Stimulated activated CD4-positive, alpha-beta T cell treated with anti-CD3 and anti-CD28 coated beads, Interleukin-1b, Interleukin-23, amount 100 ng/mL, for 1 hour (primary cell): ENCODE results near the gene CDK18.

Experiments used
- DNase-seq, 2 donors: peaks; one replicate each; pipeline ENCODE4 v3.0.0-alpha.2; 2020; ENCODE audit warnings: low read depth in 2 of 2

Gene CDK18

DNA sequence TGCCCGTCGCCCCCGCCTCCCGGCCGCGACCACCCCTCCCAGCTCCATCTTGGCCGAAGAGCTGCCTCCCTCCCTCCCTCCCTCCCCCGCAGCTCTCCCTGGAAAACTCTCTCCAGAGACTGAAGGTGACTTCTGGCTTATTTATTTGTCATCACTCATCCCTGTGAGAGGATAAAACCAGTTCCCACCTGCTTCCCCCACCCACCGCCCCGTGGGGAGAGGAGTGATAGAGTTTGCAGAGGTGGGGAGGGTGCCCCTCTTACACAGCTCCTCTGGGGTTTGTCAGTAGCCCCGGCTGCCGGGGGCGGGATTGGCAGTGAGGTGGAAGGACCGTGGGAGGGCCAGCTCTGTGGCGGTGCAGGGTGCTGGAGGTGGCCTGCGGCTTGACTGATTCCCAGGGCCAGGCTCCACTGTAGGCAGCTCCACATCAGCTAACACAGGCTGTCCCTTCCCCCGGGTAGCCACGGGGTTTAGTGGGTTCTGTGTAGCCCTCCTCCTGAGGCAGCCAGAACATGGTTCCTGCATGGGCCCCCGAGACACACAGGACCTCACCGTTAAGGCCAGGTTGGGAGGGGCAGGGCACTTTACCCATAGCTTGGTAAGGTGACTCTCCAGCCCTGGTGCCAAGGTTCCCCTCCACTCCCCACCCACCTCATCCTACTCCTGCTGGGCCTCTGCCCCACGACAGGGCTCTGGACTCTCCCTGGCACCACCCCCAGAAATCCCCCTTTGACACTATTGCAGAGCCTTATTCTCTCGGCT, 65.1 kb downstream of the CDK18 start:
- no peak for DNase-seq

DNA sequence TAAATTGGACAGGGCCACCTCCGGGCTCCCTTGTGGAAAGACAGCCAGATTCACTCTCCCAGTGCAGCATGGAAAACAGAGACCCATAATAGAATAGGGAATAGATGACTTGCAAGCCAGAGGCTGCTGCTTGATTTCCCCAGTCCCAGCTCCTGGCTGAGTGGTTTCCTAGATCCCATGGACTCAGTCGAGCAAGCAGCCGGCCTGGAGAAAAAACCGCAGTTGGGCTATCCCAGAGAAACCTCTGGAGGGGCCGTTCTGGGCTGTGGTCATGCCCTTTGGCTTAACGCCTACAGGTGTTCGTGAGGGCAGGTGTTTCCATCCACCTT, 65.7 kb downstream of the CDK18 start:
- no peak for DNase-seq

DNA sequence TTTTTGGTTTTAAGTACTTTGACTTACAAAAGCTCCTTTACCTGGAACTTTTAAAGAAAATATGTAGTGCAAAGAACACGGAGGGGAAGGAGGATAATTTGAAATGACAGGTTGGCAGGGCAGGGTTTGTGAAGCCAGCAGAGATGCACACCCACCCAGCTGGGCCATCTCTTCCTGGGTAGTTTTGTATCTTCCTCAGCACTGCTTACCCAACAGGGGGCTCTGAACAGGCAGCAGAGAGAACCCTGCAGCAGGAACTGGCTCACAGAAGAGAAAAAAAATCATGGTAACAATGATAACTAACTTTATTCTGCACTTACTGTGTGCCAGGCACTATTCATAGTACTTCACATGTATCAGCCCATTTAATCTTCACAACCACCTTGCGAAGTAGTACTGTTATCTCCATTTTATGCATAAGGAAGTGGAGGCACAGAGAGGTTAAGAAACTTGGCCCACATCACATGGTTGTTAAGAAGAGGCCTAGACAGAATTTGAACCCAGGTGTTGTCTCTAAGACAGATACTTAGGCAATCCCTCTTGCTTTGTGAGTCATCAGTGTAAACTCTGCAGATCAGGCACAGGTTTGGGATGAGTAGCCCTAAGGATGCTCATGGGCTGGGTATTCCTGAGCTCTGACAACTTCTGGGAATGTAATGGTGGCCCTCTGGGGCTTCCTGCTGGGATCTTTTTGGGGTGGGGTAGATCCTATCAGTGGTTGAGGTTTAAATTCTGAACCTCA, 66.5 kb downstream of the CDK18 start:
- DNase-seq, result no peak

DNA sequence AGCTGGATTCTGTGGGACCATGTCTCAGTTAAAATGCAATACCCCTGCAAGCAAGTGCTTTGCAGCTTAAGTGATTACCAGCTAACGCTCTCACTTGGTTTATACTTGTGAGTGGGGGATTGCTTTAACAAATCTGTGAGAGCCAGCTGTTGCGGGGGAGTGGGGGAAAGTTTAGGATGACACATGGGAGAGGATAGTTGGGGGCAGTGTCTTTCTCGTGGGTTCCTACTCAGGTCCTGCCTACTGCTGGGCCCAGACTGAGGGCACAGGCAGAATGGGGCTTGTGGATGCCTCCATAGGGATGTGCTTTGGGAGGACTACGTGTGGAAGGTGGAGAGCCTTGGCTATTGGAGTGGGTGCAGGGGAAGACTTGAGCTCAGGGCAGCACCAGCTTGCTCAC, 67.3 kb downstream of the CDK18 start:
- DNase-seq, result no peak

DNA sequence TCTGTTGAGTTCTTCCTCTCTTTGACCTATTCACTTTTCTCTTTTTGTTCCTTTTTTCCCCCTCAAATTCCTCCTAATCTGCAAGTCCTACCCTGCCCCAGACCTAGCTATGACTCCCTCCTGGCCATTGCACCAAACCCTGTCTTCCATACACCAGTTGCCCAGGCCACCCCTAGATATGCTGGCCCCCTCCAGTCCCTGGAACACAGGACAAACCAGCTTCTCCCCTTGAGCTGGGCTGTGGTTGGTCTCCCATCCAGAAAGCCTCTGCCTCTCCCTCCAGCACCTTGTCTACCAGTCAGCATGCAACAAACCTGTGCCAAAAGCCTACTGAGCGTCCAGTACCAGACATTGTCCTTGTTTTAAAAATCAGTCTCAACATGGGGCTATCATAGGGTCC, 68.0 kb downstream of the CDK18 start:
- no peak for DNase-seq

DNA sequence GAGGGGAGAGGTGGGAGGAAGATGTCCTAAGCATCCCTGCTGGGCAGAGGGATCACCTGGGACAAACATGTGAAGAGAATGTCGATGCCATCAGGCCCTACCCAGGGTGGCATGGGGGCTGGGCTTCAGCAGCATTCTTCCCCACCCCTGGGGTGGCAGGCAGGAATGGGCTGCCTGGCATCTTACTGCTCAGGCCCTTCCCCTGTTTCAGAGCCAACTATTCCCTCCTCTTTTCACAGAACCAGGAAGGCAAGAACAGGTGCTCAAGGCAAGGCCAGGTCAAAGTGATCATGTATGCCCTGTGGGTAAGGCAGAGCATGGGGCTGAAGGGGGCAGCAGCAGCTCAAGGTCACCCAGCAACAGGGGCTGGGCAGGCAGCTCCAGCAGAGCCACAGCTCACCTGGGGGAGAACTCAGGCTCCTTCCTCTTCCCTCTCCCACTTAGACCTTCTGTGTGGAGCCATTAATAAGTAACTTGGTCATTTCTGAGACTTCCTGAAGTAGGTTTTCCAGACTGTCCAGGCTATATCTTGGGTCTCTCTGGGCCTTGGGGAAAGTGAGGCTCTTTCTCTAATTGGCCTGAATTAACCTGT, 70.9 kb downstream of the CDK18 start:
- no peak for DNase-seq

DNA sequence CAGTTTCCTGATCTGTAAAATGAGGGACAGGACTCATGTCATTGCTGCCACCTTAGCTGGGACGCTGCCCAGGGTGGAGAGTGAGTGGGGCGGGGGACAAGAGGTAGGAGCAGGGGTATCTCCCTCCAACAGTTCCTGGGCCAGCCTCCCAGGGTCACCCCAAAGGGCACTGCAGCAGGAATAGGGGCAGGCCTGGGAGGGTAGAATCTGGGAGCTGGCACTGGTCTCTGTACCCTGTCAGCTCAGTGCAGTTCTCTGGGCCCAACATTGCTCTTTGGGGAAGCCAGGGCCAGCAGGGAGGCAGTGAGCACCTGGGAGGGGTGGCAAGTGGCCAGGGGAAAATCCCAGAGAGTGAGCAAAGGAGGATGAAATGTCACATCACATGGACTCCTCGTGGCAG, 71.5 kb downstream of the CDK18 start:
- no peak for DNase-seq

DNA sequence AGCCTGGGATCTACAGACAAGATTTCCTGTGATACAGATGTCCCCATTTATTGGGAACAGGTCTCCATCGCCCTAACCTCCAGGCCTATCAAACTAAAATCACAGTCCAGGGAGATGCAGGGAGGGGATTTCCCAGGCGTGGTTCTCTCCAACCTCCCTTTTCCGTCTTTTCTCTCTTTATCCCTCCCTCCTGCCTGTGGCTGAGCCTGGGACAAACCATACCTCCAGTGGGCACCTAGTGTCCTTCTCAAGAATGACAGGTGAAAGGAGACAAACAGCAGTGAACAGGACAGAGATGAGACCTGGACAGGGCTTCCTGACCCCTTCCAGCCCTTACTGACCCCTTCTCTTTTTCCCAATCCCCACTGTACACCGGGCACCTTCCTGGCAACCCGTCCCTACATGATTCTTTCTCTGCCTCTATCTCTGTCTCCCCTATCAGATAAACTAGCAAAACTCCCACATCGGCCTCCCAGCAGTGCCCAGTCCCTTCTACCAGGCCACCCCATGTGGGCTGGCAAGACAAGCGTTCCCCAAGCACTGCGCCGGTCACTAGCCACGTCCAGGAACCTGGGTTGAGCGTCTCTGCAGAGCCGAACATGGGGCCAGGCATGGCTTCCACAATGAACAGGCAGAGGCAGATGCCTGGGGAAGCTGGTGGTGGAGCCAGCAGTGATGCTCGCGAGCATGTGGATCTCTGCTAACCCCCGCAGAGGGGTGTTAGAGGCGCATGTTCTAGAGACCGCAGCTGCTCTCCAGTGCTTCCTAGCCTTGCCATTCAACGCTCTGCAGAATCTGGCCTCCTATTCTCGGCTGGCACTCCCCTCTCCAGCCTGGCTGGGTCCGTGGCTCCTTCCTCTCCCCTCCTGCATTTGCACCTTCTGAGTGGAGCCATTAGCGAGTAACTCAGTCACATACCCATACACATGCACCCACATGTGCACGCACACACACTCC, 72.6 kb downstream of the CDK18 start:
- DNase-seq, result no peak

DNA sequence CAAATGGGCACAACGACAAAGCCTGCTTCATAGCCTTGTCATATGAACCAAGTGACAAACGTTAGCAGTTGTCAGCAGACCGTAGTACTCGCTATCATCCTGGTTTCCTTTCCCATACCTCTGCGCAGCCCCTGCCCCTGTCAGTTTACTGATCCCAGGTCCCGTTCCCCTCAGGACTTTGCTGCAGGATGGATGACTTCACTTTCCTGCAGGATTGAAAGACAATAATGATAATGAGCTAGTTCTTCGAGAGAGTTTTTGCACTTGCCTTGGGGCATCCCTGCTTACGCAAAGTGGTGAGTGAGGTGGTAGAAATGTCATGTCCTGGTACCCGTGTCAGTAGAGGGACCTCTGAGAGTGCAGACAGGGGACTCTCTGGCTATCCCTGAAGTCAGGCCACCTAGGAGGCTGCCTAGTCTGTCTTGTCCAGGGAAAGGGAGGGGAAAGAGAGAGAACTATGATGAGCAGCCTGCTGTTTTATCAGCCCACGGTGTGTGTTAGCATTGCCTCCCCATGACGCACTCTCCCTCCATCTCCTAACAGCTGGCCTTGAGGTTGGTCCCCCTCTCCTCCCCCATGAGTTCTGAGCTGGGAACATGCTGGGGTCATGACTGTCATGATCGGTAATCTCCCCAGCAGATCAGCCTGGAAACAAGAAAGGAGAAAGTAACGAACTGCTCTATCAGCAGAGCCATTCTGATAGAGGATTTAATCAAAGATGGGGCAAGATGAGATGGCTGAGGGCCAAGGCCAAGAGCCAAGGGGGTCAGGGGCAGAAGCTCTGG, 73.6 kb downstream of the CDK18 start:
- no peak for DNase-seq

DNA sequence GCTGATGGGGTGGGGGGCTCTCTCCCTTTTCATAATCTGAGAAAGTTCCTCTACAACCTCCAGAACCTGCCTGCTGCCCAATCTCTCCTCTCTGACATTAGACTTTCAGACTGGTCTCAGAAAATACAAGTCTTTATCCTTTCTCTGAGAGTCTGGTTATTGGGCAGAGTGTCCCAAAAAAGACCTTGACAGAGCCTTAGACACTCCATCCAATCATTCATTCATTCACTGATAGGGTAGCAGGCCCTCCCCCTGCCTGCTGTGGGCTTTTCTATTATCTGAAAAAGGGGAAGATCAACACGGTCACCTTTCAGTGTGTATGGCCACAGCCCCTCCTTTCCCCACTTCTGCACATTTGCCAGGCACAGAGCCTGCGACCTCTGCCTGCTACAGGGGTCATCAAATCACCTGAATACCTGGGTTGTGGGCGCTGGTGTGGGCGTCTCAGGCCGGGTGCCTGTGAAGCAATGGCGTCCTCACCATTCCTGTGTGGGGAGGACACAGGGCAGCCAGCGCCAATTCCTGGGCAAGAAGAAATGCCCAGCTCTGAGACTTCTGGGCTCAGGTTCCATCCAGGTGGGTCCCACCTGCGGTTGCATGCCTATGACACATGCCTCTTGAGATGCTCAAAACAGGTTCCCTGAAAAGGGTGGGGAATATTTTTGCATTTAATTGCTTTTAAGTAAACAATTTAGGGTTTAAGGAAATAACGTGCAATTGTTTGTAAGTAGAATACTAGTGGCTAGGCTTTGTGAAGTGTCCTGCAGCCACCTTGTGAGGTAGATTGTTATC, 74.5 kb downstream of the CDK18 start:
- DNase-seq, result no peak

DNA sequence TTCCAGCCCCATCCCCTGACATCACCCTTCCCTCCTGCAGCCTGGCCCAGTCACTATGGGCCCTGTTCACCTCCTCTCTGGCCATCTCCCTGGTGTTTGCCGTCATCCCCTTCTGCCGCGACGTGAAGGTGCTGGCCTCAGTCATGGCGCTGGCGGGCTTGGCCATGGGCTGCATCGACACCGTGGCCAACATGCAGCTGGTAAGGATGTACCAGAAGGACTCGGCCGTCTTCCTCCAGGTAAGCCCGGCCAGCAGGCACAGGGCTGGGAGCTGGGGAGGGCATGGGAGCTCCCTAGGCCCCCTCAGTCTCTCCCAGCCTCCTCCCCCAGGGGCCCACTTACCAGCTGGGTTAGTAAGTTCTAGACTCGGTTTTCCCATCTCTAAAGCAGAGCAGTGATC, 75.2 kb downstream of the CDK18 start:
- no peak for DNase-seq

DNA sequence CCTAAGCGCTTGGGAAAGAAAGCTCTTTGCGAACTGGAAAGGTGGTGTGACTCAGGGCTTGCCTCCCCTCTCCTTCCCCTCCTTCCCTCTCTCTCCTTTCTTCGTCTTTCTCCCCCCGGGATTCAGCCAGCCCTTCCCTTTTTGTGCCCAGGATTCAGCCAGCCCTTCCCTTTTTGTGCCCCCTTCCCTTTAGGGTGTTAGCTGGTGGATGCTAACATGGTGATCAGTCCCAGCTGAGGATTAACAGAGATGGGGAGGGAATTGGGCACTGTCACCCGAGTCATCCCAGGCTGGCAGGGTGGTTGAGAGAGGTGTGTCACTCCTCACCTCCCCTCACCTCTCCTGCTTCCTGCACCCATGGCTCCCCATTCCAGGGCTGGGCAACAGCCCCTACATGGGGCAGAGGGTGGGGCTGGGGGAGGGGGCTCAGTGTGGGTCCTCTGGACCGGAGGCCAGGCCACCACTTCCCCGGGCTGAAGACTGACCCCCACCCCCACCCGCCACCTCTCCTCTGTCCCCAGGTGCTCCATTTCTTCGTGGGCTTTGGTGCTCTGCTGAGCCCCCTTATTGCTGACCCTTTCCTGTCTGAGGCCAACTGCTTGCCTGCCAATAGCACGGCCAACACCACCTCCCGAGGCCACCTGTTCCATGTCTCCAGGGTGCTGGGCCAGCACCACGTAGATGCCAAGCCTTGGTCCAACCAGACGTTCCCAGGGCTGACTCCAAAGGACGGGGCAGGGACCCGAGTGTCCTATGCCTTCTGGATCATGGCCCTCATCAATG, 75.9 kb downstream of the CDK18 start:
- DNase-seq, result no peak

DNA sequence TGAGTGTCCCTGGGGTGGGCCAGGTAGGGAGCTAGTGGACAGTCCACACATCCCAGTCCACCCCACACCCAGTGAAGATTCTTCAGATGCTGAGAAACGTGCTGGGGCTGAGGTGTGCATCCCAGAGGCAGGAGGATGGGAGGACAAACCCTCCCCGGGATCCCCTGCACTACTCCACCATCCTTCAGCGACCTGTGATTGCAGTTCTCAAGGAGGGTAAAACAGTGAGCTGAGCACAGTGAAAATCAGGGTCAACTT, 76.4 kb downstream of the CDK18 start:
- no peak for DNase-seq

DNA sequence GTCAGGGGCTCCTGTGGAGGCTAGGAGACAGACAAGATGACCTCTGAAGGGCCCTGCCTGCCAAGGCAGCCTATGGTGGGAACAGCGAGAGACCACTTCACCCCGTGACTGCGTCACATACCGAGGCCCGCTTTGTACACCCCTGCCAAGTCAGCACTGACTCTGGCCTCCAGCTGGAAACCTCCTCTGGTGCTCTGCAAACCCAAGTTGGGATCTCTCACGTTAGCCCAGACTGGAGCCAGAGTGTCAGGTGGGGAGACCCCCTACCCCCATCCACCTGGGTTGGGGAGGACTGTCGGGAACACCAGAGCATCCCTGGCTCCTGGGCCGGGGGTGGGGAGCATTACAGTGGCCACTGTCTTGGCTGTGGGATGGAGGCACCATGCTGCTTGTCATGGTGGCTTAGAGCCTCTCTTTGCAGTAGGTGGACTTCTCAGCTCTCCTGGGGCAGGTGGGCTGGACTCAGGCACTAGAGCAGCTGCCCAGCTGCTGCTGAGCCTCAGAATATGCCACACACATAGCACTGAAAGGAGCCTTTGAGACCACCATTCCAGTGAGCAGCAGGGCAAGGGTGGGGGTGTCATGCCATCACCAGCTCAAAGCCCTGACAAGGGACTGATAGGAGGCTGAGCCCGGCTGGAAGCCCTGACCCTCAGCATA, 77.0 kb downstream of the CDK18 start:
- DNase-seq, result no peak

DNA sequence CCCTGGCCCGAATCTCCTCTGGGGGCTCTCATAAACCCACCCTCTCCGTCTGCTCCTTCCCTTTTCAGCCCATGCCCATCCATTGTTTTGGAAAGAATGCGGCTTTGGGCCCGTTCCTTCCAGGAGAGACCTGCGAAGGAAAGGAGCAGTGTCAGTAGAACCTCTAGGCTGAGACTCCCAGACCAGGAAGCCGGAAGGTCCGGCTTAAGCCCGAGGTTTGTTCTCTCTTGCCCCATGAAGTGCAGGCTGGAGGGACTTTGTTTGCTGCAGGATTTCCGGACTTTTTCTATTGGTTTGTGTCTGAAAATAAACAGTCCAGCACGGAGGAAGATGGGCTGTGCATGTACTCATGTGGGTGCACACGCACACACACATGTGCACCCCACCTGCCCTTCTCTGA, 77.6 kb downstream of the CDK18 start:
- DNase-seq, result no peak
